Nephron (organoid): ENCODE measurements around the gene XBP1.
"Not testable (repeated sequence)": the region's sequence is repeated elsewhere in the genome, so short reads cannot be mapped to it uniquely, and the experiment has no call there.

Source experiments
- H3K27ac Mint-ChIP-seq, 3 experiments: 2 replicates each; pipeline ENCODE4 v1.8.0; 2020; ENCODE audit warnings: mixed read lengths in 3 of 3, mild to moderate bottlenecking in 2 of 3, moderate library complexity in 1 of 3
- H3K27me3 Mint-ChIP-seq: 2 replicates; pipeline ENCODE4 v1.8.0; 2021; ENCODE audit warnings: low read depth, mild to moderate bottlenecking, moderate library complexity, mixed read lengths
- H3K36me3 Mint-ChIP-seq: 2 replicates; pipeline ENCODE4 v1.8.0; 2020; ENCODE audit warnings: low read depth, mixed read lengths
- H3K4me1 Mint-ChIP-seq: 2 replicates; pipeline ENCODE4 v1.8.0; 2020; ENCODE audit warnings: mixed read lengths
- H3K4me3 Mint-ChIP-seq, 3 experiments: 2 replicates each; pipeline ENCODE4 v1.8.0; 2020; ENCODE audit warnings: mild to moderate bottlenecking in 3 of 3, mixed read lengths in 3 of 3, moderate library complexity in 2 of 3
- H3K9me3 Mint-ChIP-seq: 2 replicates; pipeline ENCODE4 v1.8.0; 2020; ENCODE audit warnings: mixed read lengths
- TF ChIP-seq, protein P1 (sequence below), 3 experiments: fragments of 200-600 bp; sonication (generic); IDR thresholded peaks; one replicate each; pipeline ENCODE4 v1.5.0; 2021; ENCODE audit warnings: antibody characterized with exemption in 3 of 3; ENCODE audit not compliant: unreplicated experiment in 3 of 3

Gene XBP1

DNA sequence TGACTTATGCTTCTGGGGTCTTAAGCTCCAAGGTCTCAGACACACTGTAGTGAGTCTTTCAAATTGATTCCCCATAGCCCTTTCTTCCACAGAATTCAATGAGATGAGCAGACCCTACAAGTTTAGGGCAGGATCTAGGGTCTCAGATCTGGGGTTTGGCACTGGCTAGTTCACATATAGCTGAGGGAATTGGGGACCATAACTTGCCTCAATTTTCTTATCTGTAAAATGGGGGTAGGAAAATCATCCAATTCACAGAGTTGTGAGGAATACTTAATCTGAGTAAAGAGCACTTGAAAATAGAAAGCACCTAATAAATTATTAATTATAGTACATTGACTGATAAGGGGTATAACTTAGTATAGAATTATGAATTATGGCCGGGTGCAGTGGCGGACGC is 33.7 kb downstream of the XBP1 start:
- TF ChIP-seq, protein P1, sequence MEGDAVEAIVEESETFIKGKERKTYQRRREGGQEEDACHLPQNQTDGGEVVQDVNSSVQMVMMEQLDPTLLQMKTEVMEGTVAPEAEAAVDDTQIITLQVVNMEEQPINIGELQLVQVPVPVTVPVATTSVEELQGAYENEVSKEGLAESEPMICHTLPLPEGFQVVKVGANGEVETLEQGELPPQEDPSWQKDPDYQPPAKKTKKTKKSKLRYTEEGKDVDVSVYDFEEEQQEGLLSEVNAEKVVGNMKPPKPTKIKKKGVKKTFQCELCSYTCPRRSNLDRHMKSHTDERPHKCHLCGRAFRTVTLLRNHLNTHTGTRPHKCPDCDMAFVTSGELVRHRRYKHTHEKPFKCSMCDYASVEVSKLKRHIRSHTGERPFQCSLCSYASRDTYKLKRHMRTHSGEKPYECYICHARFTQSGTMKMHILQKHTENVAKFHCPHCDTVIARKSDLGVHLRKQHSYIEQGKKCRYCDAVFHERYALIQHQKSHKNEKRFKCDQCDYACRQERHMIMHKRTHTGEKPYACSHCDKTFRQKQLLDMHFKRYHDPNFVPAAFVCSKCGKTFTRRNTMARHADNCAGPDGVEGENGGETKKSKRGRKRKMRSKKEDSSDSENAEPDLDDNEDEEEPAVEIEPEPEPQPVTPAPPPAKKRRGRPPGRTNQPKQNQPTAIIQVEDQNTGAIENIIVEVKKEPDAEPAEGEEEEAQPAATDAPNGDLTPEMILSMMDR (IDR thresholded peaks at IDR 0.05; ENCODE audit: unreplicated experiment in 3 of 3), result no peak
- Mint-ChIP-seq H3K36me3 (no peaks in the 10 kb centered on the region), H3K27me3 (peaks cover 2% of the 10 kb centered on the region), H3K9me3 (no peaks in the 10 kb centered on the region), H3K27ac (no peak overlapping the region), H3K4me3 (no peak overlapping the region), H3K4me1 (no peaks in the 10 kb centered on the region)

DNA sequence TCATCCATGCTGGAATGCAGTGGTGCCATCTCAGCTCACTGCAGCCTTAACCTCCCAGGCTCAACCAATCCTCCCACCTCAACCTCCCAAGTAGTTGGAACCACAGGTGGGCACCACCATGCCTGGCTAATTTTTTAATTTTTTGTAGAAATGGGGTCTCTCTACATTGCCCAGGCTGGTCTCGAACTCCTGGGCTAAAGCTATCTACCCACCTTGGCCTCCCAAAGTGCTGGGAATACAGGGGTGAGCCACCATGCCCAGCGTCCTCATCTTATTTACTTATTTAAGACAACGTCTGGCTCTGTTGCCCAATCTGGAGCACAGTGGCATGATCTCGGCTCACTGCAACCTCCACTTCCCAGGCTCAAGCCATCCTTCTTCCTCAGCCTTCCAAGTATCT is 38.4 kb downstream of the XBP1 start:
- H3K4me1 Mint-ChIP-seq, result peaks cover 11% of the 10 kb centered on the region
- not testable (repeated sequence) for H3K9me3 Mint-ChIP-seq, H3K36me3 Mint-ChIP-seq, H3K4me3 Mint-ChIP-seq, H3K27me3 Mint-ChIP-seq, H3K27ac Mint-ChIP-seq

DNA sequence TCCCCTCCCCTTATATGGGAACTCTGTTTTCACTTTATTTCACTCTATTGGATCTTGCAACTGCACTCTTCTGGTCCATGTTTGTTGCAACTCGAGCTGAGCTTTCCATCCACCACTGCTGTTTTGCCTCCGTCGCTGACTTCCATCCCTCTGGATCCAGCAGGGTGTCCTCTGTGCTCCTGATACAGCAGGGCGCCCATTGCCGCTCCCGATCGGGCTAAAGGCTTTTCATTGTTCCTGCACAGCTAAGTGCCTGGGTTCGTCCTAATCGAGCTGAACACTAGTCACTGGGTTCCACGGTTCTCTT is 39.0 kb downstream of the XBP1 start:
- TF ChIP-seq, protein P1 (IDR thresholded peaks at IDR 0.05; ENCODE audit: unreplicated experiment in 3 of 3), result no peak
- no peaks in the 10 kb centered on the region for H3K9me3 Mint-ChIP-seq
- H3K27me3 Mint-ChIP-seq, result peaks cover 6% of the 10 kb centered on the region
- H3K4me3 Mint-ChIP-seq, result no peak overlapping the region
- H3K27ac Mint-ChIP-seq, result no peak overlapping the region
- peaks cover 11% of the 10 kb centered on the region for H3K4me1 Mint-ChIP-seq
- H3K36me3 Mint-ChIP-seq, result peaks cover 8% of the 10 kb centered on the region

DNA sequence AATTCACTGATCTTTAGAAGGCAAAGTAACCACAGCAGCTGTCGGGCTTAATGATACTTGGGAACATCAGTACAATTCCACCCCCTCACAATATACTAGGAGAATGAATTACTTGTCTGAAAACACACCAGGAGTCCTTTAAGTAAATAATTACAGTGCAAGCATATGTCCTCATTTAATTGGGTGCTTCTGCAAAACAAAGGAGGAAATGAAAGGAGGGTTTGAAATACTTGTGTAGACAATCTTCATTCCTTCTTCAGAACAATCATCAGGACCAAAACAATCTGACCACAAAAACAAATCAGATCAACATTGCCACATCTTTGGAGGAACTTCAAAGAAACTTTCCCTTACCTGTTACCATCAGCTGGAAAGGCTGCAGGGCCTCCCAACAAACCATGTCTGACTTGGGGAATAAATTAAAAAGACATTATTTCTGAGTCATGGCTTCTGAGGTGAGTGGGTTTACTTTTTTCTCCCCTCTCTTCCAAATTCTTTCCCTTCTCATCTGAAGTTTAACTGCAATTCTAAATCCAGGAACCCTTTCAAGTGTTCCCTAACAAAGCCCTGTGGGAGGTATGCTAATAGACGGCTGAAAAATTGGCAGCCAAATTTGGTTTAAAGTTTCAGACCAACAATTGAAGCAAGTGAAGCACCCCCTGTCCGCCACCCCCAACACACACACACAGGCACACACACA is 40.4 kb downstream of the XBP1 start:
- Mint-ChIP-seq H3K27ac (peak overlapping the region; percentile 51 to 65 (median 63)), H3K9me3 (no peaks in the 10 kb centered on the region), H3K4me3 (no peak overlapping the region), H3K27me3 (peaks cover 6% of the 10 kb centered on the region), H3K4me1 (peaks cover 11% of the 10 kb centered on the region), H3K36me3 (peaks cover 15% of the 10 kb centered on the region)
- TF ChIP-seq, protein P1 (IDR thresholded peaks at IDR 0.05; ENCODE audit: unreplicated experiment in 3 of 3), result no peak

DNA sequence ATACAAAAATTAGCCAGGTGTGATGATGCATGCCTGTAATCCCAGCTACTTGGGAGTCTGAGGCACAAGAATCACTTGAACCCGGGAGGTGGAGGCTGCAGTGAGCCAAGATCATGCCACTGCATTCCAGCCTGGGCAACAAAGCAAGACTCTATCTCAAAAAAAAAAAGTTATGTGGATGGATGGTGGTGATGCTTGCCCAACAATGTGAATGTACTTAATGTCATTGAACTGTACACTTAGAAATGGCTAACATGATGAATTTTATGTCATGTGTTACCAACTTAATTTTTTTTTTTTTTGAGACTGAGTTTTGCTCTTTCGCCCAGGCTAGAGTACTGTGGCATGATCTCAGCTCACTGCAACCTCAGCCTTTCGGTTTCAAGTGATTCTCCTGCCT is 45.9 kb downstream of the XBP1 start:
- peaks cover 37% of the 10 kb centered on the region for H3K36me3 Mint-ChIP-seq
- not testable (repeated sequence) for H3K27ac Mint-ChIP-seq, H3K4me1 Mint-ChIP-seq, H3K4me3 Mint-ChIP-seq, H3K27me3 Mint-ChIP-seq, H3K9me3 Mint-ChIP-seq

DNA sequence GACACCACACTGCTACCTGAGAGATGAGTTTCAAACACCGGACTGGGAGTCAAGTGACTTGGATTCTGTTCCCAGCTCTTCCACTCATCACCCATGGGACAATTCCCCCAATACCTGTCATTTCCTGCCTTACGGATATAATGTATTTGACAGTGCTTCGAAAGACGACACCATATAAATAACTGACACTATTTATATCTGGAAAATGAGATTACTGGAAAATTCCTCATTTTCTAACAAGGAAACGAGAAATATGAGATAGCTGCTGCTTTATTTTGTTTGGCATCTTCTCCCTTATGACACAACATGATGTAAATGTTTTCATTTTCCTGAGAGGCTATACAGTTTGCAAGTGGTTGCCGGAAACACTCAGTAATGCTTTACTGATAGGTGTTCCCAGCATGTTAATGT is 49.9 kb downstream of the XBP1 start:
- H3K27me3 Mint-ChIP-seq, result no peaks in the 10 kb centered on the region
- H3K27ac Mint-ChIP-seq, result peak overlapping the region; percentile 59 to 86 (median 70)
- H3K4me3 Mint-ChIP-seq, result no peak overlapping the region
- peaks cover 56% of the 10 kb centered on the region for H3K36me3 Mint-ChIP-seq
- H3K4me1 Mint-ChIP-seq, result peaks cover 6% of the 10 kb centered on the region
- no peaks in the 10 kb centered on the region for H3K9me3 Mint-ChIP-seq
- TF ChIP-seq, protein P1 (IDR thresholded peaks at IDR 0.05; ENCODE audit: unreplicated experiment in 3 of 3), result no peak
